Stimulated activated CD4-positive, alpha-beta T cell treated with anti-CD3 and anti-CD28 coated beads, Interleukin-2, amount 100 ng/mL, for 4 hours (primary cell): ENCODE measurements around the gene COL21A1.
"Not testable (repeated sequence)": the region's sequence is repeated elsewhere in the genome, so short reads cannot be mapped to it uniquely, and the experiment has no call there.

Experiments used
- DNase-seq: peaks from one replicate; pipeline ENCODE4 v3.0.0-alpha.2; 2020; ENCODE audit warnings: low read depth

COL21A1 gene

GRCh38 chr6:56047931-56048540 is 199.3 kb downstream of the COL21A1 start:
- DNase-seq, result no peak

GRCh38 chr6:56046576-56046975 is 200.8 kb downstream of the COL21A1 start:
- DNase-seq, result no peak

GRCh38 chr6:56043761-56044160 is 203.6 kb downstream of the COL21A1 start:
- no peak for DNase-seq

GRCh38 chr6:56043076-56043475 is 204.3 kb downstream of the COL21A1 start:
- DNase-seq, result no peak

GRCh38 chr6:56041591-56041990 is 205.8 kb downstream of the COL21A1 start:
- no peak for DNase-seq

GRCh38 chr6:56040889-56041301 is 206.5 kb downstream of the COL21A1 start:
- DNase-seq, result no peak

GRCh38 chr6:56040223-56040622 is 207.2 kb downstream of the COL21A1 start:
- DNase-seq, result no peak

GRCh38 chr6:56038764-56039163 is 208.6 kb downstream of the COL21A1 start:
- DNase-seq, result no peak

- DNase-seq, result no peak
Measured at GRCh38 chr6:56037601-56038000, 209.8 kb downstream of the COL21A1 start.

- no peak for DNase-seq
Measured at GRCh38 chr6:56036916-56037600, 210.3 kb downstream of the COL21A1 start.

GRCh38 chr6:56033401-56033800 is 214.0 kb downstream of the COL21A1 start:
- DNase-seq, result no peak

- no peak for DNase-seq
Measured at GRCh38 chr6:56032715-56033260, 214.6 kb downstream of the COL21A1 start.

- no peak for DNase-seq
Measured at GRCh38 chr6:56027865-56028264, 219.5 kb downstream of the COL21A1 start.

- DNase-seq, result no peak
Measured at GRCh38 chr6:56026455-56027180, 220.8 kb downstream of the COL21A1 start.

- no peak for DNase-seq
Measured at GRCh38 chr6:56025795-56026194, 221.6 kb downstream of the COL21A1 start.

GRCh38 chr6:56024931-56025330 is 222.4 kb downstream of the COL21A1 start:
- no peak for DNase-seq

GRCh38 chr6:56023829-56024228 is 223.6 kb downstream of the COL21A1 start:
- no peak for DNase-seq

- DNase-seq, result no peak
Measured at GRCh38 chr6:56022678-56023077, 224.7 kb downstream of the COL21A1 start.

GRCh38 chr6:56021943-56022342 is 225.4 kb downstream of the COL21A1 start:
- DNase-seq, result no peak

- no peak for DNase-seq
Measured at GRCh38 chr6:56019973-56020372, 227.4 kb downstream of the COL21A1 start.

GRCh38 chr6:56017198-56017597 is 230.2 kb downstream of the COL21A1 start:
- no peak for DNase-seq

GRCh38 chr6:56014039-56014438 is 233.3 kb downstream of the COL21A1 start:
- DNase-seq, result not testable (repeated sequence)

GRCh38 chr6:56009636-56010035 is 237.7 kb downstream of the COL21A1 start:
- DNase-seq, result no peak
